DND-41 (cell line): ENCODE measurements around the gene PUDP.

ENCODE experiments used
- EZH2 ChIP-seq: IDR thresholded peaks from 3 replicates; pipeline ENCODE4 v1.6.1; 2012; ENCODE audit warnings: borderline replicate concordance, low read depth, mild to moderate bottlenecking, moderate library complexity, low read length, inconsistent platforms; ENCODE audit not compliant: severe bottlenecking
- TF ChIP-seq, protein P1 (sequence below): IDR thresholded peaks from 2 replicates; pipeline ENCODE4 v1.5.1; 2012; ENCODE audit warnings: borderline replicate concordance, low read length, moderate library complexity, mild to moderate bottlenecking; ENCODE audit not compliant: poor library complexity, severe bottlenecking; ENCODE audit errors: extremely low read depth

DNA sequence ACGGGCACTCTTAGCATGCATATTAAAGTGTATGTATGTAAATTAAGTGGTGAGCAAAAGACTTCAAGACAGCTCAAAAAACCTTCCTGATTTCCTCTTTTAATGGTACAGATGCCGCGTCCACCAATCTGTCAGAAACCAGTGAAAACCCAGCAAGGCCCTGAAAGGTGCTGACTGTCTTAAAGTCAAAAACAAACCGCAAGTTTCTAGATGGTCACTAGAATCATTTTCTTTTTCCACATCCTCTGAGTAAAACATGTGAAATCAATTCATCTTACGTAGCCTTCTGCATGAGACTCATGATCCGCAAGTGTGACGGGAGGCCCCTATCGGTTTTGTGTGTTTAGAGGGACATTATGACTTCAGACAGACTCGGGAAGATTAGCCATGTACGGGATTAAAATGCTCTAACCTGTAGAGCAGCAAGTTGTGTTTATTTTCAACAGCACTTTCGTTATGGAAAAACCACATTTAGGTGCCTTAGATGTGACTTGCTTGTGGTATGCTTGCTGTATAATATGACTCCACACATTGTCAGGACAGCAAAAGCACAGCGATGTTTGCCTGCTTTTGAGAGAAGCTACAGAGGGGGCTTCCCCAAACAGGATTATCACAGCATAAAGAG is 88.6 kb downstream of the PUDP start:
- TF ChIP-seq EZH2: no peak
- TF ChIP-seq, protein P1, sequence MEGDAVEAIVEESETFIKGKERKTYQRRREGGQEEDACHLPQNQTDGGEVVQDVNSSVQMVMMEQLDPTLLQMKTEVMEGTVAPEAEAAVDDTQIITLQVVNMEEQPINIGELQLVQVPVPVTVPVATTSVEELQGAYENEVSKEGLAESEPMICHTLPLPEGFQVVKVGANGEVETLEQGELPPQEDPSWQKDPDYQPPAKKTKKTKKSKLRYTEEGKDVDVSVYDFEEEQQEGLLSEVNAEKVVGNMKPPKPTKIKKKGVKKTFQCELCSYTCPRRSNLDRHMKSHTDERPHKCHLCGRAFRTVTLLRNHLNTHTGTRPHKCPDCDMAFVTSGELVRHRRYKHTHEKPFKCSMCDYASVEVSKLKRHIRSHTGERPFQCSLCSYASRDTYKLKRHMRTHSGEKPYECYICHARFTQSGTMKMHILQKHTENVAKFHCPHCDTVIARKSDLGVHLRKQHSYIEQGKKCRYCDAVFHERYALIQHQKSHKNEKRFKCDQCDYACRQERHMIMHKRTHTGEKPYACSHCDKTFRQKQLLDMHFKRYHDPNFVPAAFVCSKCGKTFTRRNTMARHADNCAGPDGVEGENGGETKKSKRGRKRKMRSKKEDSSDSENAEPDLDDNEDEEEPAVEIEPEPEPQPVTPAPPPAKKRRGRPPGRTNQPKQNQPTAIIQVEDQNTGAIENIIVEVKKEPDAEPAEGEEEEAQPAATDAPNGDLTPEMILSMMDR: no peak
